GM12891 (cell line): ENCODE results near the gene GPR34.

Source experiments
- POLR2A ChIP-seq: IDR thresholded peaks from 2 replicates; pipeline ENCODE4 v1.6.1; 2011; ENCODE audit warnings: low read depth, low read length, control low read depth
- POLR2AphosphoS5 ChIP-seq: IDR thresholded peaks from 2 replicates; pipeline ENCODE4 v1.6.1; 2011; ENCODE audit warnings: low read depth, low read length, control low read depth

GRCh38 chrX:41723826-41724225 lies 35.1 kb downstream of the GPR34 start, which contains the start of gene GPR82:
- no peak for TF ChIP-seq POLR2A
- no peak for TF ChIP-seq POLR2AphosphoS5
